Activated CD4-positive, alpha-beta T cell treated with anti-CD3 and anti-CD28 coated beads, Interleukin-2, amount 50 U/mL, for 48 hours (primary cell): Measurements from ENCODE around the gene WHRN.
A peak's percentile ranks its signal among the peaks of the same experiment; 100 is the strongest.

Source experiments
- DNase-seq, 2 experiments: peaks; one replicate each; pipeline ENCODE4 v3.0.0-alpha.2; 2020

WHRN gene

GRCh38 chr9:114469091-114469853 is 36.0 kb downstream of the WHRN start:
- DNase-seq, result peak in 1 of 2 experiments; percentile 0

- no peak for DNase-seq
Observed at GRCh38 chr9:114467910-114468309, 37.4 kb downstream of the WHRN start.

- peak in 1 of 2 experiments; percentile 3 for DNase-seq
Observed at GRCh38 chr9:114467226-114467750, 38.0 kb downstream of the WHRN start.

- peak in 1 of 2 experiments; percentile 1 for DNase-seq
Observed at GRCh38 chr9:114465906-114466900, 39.1 kb downstream of the WHRN start.

GRCh38 chr9:114465417-114465816 is 39.9 kb downstream of the WHRN start:
- DNase-seq, result peak in 1 of 2 experiments; percentile 0

- no peak for DNase-seq
Observed at GRCh38 chr9:114464281-114465051, 40.8 kb downstream of the WHRN start.

- no peak for DNase-seq
Observed at GRCh38 chr9:114462791-114463190, 42.5 kb downstream of the WHRN start.

GRCh38 chr9:114461468-114461867 is 43.8 kb downstream of the WHRN start:
- DNase-seq, result no peak

- DNase-seq, result no peak
Observed at GRCh38 chr9:114460513-114461199, 44.6 kb downstream of the WHRN start.

- no peak for DNase-seq
Observed at GRCh38 chr9:114459464-114459863, 45.8 kb downstream of the WHRN start.

GRCh38 chr9:114456929-114457328 is 48.3 kb downstream of the WHRN start:
- no peak for DNase-seq

- DNase-seq, result no peak
Observed at GRCh38 chr9:114454652-114455051, 50.6 kb downstream of the WHRN start.

- DNase-seq, result no peak
Observed at GRCh38 chr9:114452219-114453165, 52.8 kb downstream of the WHRN start.

- DNase-seq, result no peak
Observed at GRCh38 chr9:114451707-114452031, 53.6 kb downstream of the WHRN start.

GRCh38 chr9:114450833-114451706 is 54.2 kb downstream of the WHRN start:
- no peak for DNase-seq

GRCh38 chr9:114450181-114450580 is 55.1 kb downstream of the WHRN start:
- no peak for DNase-seq

- DNase-seq, result no peak
Observed at GRCh38 chr9:114449236-114449635, 56.0 kb downstream of the WHRN start.

GRCh38 chr9:114448706-114449105 is 56.6 kb downstream of the WHRN start:
- no peak for DNase-seq

- DNase-seq, result no peak
Observed at GRCh38 chr9:114446672-114447450, 58.4 kb downstream of the WHRN start.
